GM19324 (cell line): ENCODE measurements around the gene MOB2.

Experiments
- ATAC-seq: cut with Tn5 transposase; IDR thresholded peaks from one replicate; pipeline ENCODE4 v1.9.1; 2021; ENCODE audit warnings: mild to moderate bottlenecking, moderate library complexity; ENCODE audit not compliant: unreplicated experiment, low FRiP score

The MOB2 gene

GRCh38 chr11:1476940-1477736 is 9.4 kb downstream of the MOB2 start:
- no peak for ATAC-seq

- ATAC-seq, result no peak
Observed at GRCh38 chr11:1475841-1476240, 10.7 kb downstream of the MOB2 start.

- no peak for ATAC-seq
Observed at GRCh38 chr11:1473786-1474185, 12.8 kb downstream of the MOB2 start.

GRCh38 chr11:1473011-1473628 is 13.5 kb downstream of the MOB2 start:
- no peak for ATAC-seq

- no peak for ATAC-seq
Observed at GRCh38 chr11:1472180-1473005, 14.2 kb downstream of the MOB2 start.

- ATAC-seq, result no peak
Observed at GRCh38 chr11:1471736-1472135, 14.8 kb downstream of the MOB2 start.

GRCh38 chr11:1470681-1471611 is 15.6 kb downstream of the MOB2 start:
- ATAC-seq, result no peak

- ATAC-seq, result no peak
Observed at GRCh38 chr11:1469911-1470680, 16.5 kb downstream of the MOB2 start.

GRCh38 chr11:1469287-1469910 is 17.2 kb downstream of the MOB2 start:
- ATAC-seq, result no peak

GRCh38 chr11:1468473-1469066 is 18.0 kb downstream of the MOB2 start:
- ATAC-seq, result no peak

- no peak for ATAC-seq
Observed at GRCh38 chr11:1468002-1468401, 18.6 kb downstream of the MOB2 start.

- no peak for ATAC-seq
Observed at GRCh38 chr11:1467270-1467669, 19.3 kb downstream of the MOB2 start.

GRCh38 chr11:1466784-1467183 is 19.8 kb downstream of the MOB2 start:
- ATAC-seq, result no peak

GRCh38 chr11:1463056-1463455 is 23.5 kb downstream of the MOB2 start:
- ATAC-seq, result no peak

- ATAC-seq, result no peak
Observed at GRCh38 chr11:1462698-1462975, 23.9 kb downstream of the MOB2 start.

GRCh38 chr11:1461826-1462697 is 24.5 kb downstream of the MOB2 start:
- no peak for ATAC-seq

- ATAC-seq, result no peak
Observed at GRCh38 chr11:1460986-1461825, 25.4 kb downstream of the MOB2 start.
